GM19455 (cell line): ENCODE measurements around the gene C1QTNF4.
A peak's percentile ranks its signal among the peaks of the same experiment; 100 is the strongest.
"Not testable (repeated sequence)": the region's sequence is repeated elsewhere in the genome, so short reads cannot be mapped to it uniquely, and the experiment has no call there.

Experiments
- ATAC-seq: cut with Tn5 transposase; IDR thresholded peaks from one replicate; pipeline ENCODE4 v1.9.1; 2021; ENCODE audit not compliant: unreplicated experiment

Gene C1QTNF4

DNA sequence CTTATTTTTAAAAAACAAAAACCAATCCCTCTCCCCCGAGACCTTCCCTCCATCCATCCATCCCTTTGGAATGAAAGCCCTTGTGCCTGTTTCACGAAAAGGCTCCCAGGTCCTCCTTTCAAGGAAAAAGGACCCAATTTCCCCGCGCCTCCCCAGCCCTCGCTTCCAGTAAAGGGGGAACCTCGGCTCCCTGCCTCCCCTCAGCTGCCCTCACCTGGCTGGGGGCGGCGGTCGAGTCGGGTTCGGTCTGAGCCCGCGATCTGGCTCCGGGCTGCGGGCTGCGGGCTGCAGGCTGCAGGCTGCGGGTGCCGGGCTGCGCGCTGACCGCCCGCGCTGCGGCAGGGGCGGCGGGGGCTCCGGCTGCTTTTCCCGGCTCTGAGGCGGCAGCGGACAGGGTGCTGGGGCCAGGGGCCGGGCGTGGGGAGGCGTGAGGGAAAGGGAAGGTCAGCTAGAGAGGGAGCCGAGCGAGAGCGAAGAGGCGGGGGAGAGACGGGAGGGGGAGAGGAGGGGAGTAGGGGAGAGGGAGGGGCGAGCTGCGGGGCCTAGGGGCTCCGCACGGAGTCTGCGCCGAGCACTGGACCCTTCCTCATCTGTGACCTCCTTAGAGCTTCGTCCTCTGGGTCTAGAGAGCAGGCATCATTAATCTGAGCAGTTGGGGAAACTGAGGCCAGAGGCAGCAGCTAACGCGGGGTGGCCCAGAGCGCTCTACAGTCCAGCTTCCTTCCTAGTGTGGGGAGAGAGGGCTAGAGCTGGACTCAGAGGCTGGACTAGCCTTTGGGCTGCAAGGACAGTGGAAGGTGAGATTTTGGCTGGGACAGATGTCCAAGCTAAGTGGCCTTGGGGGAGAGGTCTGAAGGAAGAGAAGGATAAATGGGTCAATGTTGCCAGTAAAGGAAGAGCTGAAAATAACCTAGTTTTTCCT, at the start of gene C1QTNF4:
Gene C1QTNF4, minus strand, starts transcription at position 478 of the 922 bp plus-strand sequence. CDS start 3,601 bp downstream, outside the sequence.
- ATAC-seq, result no peak

DNA sequence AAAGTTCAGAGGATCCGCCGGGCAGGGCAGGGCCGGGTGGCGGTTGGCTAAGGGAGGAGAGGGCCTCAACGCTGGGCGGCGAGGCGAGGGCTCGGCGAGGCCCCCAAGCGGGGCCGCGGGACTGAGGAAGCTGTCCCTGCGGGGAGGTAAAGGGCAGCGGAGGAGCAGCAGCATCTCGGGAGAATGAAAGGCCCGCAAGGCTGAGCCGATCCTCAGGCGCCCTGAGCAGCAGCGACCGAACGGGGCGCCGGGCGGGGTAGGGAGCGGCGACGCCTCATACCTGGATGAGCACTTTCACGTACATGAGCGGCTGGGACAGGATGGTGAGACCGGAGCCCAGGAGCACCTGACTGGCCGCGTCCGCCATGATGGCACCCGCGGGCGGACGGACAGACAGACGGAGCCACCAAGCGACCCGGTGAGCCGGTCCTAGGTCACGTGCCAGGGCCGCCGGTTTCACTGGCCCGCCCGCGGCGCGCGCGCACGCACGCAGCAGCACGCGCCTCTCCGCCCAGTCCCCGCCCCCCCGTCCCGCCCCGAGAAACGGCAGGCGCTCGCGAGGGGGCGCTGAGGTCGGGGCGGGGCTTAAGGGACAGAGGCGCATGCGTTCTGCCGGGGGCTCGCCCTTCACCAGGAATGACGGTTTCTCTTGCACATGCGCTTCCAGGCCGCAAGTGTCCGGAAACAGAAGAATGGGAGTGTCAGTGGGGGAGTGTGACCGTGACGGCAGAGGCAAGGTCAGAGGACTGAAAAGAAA, 48.1 kb upstream of the C1QTNF4 start, which contains the start of gene MTCH2:
Gene MTCH2, minus strand, starts transcription at position 461 of the 757 bp plus-strand sequence. Its CDS starts 94 bp downstream, at position 367.
- peak; percentile 92 for ATAC-seq

DNA sequence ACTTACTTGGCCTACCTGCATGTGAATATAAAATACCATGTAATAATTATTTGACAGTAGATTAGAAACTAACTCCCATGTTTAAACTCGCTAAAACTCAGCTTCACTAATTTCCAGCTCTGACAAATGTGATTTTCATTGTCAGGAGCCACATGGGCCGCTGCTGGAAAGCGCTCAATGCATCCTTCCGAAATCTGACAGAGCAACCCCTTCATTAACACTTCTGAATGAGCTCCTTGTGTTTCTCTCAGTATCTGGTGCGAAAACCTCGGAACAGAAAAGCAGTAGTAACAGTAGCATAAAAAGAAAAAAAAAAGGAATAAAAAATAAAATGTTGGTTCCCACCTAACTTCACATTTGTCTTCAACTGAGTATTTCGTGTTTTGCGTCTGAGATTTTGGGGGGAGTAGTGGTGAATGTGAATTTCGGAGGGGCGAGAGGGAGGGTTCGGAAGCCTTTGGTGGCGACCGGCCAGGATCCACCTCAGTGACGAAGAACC, 47.4 kb upstream of the C1QTNF4 start:
- ATAC-seq, result no peak

DNA sequence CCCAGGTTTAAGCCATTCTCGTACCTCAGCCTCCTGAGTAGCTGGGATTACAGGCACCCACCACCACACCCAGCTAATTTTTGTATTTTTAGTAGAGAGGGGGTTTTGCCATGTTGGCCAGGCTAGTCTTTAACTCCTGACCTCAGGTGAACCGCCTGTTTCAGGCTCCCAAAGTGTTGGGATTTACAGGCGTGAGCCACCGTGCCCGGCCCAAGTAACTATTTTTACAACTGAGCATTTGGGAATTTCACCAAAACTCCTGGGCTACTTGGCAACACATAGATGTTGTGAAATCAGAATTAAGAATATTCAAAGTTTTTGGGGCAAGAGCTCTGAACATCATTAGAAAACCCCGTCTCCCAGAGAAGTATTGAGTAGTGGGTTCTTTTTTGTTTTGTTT, 46.3 kb upstream of the C1QTNF4 start:
- not testable (repeated sequence) for ATAC-seq

DNA sequence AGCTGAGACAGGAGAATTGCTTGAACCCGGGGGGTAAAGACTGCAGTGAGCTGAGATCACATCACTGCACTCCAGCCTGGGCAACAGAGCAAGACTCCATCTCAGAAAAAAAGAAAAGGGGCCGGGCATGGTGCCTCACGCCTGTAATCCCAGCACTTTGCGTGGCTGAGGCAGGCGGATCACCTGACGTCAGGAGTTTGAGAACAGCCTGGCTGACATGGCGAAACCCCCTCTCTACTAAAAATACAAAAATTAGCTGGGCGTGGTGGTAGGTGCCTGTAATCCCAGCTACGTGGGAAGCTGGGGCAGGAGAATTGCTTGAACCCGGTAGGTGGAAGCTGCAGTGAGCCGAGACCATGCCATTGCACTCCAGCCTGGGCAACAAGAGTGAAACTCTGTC, 42.1 kb upstream of the C1QTNF4 start:
- ATAC-seq, result not testable (repeated sequence)

DNA sequence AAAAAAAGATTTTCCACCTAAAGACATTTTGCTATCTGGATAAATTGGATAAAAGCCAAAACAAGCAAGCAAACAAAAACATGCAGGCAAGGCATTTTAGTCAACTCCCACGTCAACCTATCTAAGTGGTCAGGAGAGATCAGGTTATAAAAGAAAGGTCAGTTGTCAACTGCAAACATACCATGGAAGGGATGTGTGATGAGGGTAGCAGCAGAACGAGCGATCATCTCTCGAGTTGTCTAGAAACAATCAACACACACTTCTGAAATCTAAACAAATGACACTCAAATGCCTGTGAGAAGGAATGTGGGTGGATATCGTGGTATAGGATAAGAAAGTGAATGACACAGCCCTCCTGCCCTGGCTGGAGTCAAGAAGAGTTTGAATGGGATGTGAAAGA, 37.3 kb upstream of the C1QTNF4 start:
- no peak for ATAC-seq

DNA sequence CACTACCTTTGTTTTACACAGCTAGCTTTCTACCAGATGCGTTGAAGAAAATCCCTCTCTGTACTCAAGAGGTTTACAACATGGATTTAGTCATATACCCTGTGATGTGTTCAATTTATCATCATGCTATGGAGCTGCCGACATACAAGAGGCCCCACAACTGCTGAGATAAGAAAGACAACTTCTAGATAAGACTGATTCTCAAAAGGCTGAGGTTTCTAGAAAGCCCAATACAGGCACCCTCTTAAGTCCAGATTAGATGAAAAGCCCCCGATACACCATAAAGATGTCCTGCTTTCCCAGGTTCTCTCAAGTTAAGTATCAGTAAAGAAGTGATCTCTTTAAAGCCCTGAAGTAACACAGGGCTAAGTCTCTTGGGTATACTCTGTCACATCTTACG, 33.8 kb upstream of the C1QTNF4 start:
- no peak for ATAC-seq

DNA sequence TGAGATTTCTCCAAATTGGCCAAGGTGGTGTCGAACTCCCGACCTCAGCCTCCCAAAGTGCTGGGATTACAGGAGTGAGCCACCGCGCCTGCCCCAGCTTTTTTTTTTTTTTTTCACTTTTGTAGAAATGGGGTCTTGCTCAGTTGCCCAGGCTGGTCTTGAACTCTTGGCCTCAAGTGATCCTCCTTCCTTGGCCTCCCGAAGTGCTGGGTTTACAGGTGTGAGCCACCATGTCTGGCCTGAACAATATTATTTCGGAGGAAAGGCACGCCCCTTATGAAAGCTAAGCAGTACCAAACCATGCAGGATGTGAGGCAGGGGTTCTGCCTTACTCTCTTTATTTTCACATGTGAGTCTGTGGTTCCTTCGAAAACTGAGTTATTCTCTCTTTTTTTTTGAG, 32.0 kb upstream of the C1QTNF4 start:
- no peak for ATAC-seq

DNA sequence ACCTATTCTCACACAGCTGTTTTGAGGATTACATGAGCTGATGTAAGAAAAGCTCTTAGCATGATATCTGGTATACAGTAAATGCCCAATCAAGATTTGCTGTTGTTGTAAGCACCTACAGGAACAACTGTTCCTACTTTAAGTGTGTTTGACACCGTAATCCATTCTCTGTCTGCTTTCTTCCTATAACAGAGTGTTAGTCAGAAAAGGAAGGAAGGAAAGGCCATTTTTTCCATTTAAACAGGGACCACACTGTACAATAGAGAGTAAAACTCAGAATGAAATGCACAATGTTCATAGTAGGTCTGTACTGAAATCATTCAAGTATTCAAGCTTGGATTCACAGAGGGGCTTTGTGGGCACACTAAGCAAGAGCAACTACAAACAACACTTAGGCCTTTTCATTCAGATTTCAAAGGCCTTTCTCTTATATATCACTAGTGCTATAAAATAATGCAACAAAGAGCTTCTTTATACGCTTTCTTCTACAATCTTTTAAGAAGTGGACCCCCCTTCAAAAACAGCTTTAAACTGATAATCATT, 26.7 kb upstream of the C1QTNF4 start:
- no peak for ATAC-seq

DNA sequence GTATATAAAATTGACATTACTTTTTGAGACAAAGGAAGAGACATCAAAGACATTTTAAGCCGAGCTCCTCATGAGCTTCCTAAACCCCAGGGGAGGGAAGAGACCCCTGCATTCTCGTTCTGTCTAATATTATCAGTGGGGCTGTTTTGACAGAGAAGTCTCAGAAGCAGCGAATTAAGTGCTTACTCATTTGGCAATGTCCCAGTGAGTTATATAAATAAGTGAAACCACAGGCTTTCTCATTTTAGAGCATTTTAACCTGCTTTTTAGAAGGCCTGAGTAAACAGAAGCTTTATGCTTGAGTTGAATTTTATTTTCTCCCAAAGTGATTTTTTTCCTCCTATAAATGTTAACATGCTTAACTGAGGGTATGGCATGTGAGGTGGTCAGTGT, 23.2 kb upstream of the C1QTNF4 start:
- no peak for ATAC-seq

DNA sequence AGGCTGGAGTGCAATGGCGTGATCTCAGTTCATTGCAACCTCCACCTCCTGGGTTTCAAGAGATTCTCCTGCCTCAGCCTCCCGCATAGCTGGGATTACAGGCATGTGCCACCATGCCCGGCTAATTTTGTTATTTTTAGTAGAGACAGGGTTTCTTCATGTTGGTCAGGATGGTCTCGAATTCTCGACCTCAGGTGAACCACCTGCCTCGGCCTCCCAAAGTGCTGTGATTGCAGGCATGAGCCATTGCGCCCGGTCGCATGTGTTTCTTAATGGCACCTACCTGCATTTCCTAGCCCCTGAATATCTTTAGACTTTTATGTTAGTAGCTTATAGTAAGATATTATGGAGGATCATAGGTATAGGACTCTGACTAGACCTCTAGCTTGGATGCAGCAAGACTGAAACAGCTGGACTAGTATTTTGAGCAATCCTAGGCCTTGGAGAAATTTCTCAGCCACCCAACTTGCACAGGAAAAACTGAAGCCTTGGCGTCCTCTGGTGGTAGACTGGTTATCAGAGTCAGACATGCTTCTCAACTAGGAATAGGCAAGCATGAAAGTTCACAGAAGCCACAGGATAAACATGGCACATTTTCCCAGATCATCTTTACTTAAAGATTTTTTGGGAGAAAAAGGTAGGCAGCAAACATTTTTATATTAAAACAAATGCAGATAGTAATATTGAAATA, 22.7 kb upstream of the C1QTNF4 start:
- ATAC-seq, result no peak

DNA sequence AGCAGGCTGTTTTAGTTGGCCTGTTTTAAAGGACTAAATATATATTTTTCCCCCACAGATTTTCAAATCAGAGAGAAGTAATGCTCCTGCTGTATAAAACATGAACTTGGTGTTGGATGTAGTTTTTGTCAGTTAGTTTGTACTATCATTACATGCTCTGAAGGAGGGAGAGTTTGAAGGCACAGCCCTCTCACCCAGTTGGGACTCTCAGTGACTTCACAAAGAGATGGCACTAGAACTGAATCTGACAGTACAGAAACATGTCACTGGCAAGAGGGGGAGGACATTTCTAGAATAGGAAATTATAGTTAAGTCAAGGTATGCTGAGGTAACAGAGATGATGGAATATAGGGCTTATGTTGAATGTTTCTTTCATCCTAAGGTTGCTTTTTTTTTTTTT, 21.0 kb upstream of the C1QTNF4 start:
- no peak for ATAC-seq

DNA sequence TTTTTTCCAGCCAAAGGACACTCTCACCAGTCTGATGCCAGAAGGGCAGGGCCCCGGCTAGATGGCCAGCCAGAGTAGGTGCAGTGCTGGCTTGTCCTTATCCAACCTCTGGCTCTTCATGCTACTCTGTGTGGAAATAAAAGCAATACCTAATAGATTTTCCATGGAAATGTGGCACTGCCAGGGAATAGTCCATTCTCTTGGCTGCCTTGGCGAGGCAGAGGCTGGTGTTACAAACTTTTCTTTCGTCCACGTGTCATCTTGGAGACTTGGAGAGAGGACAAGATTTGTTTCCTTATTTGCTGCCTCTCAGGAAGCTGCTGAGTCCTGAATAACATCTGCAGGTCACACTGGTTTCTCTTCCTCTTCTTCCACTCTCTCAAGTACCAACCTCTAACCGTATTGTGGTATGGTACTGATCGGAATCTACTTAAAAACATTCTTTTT, 17.2 kb upstream of the C1QTNF4 start:
- ATAC-seq, result peak; percentile 62

DNA sequence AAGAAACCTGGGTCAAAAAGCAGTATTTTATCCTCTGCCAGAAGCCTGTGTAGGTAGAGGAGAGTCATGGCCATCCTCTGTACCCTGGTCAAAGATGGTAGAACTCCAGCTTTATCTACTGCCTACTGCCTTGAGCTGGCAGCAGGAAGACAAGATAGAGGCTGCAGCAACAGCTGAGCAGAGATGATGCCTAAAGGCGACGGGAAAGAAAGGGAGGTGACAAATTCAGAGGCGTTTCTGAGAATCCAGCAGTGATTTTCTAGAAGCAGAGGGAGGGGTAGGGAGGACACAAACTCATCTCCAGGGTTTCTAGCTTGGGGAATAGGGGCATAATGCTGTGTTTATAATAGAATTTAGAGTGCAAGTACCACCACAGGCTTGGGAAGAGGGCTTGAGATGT, 15.5 kb upstream of the C1QTNF4 start:
- ATAC-seq, result no peak

DNA sequence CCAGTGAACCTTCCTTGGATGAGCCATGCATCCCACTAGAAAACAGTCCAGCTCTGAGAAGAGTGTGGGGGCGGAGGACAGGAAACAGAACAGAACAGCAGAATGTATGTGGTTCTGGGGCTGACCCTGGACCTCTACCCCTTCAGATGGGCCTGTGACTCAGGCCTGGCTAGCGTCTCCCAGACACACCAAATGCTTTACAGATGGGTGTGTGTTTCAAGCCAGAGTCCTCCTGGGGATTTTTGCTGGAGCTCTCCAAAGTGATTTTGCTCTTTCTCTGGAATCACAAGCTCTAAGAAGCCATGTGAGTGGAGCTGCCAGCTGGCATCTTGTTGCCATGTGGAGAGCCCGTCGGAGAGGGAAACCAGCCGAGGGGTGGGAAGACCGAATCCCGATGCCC, 13.2 kb upstream of the C1QTNF4 start:
- no peak for ATAC-seq

DNA sequence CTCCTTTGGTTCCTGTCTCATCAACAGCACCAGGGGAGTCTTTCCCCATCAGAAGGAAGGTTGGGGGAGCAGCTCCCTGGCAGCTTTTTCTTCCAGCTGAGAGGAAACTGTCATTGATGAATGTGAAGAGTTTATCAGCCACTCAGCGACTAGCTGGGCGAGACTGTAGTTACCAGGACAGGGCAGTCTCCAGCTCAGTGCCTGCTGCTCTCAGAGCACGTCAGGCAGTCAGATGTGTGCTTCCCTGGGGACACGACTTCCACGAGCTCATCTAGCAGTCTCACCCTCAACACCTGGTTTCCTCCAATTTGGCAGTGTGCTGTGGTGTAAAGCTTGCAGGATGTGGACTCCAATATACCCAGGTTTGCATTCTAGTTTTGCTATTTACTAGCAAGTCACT, 12.5 kb upstream of the C1QTNF4 start:
- ATAC-seq, result no peak

DNA sequence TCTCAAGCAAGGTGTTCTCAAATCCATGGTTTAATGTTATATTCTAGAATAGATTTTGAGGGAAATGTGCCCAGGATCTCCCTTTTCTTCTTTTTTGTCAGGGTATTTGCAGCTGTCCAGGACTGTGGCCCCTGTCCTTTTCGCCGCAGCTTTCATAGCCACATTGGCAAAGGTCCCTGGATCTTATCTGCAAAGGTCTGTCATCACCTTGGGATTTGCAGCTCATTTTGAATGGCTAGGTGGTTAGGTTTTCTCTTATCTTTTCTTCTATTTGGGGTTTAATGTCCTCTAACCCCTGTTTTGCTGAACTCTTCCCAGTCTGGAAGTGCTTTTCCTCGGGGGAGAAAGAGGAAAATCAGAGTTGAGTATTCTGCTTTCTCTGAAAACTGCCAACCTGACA, 11.7 kb upstream of the C1QTNF4 start:
- no peak for ATAC-seq

DNA sequence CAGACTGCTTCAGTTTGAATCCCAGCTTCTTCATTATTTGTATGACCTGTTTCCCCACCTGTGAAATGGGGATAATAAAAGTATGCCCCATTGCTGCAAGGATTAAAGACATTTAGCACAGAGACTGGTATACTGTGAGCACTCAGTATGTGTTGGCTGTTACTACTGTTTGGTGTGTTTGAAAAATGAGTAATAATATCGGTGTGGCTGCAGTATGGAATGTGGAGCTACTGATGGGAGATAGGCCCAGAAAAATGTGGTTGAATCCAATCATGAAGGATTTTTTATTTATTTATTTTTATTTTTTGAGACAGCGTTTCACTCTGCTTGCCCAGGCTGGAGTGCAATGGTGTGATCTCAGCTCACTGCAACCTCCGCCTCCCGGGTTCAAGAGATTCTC, 9.1 kb upstream of the C1QTNF4 start:
- ATAC-seq, result no peak

DNA sequence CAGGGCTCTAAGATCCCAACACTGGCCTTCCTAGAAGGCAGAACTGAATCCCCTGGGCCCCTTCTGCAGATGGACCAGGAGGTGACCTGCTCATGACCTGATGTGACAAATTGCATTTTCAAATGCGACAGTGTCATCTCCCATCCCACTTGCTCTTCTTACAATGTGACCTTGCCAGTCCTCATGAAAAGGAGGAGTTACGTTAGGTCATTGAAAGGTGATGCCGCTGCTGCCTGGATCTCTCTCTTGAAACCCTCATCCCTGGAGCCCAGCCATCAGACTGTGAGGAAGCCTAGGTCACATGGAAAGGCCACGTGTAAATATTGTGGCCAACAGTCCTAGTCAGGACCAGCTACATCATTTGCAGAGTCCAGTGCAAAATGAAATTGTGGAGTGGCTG, 5.7 kb upstream of the C1QTNF4 start:
- ATAC-seq, result no peak

DNA sequence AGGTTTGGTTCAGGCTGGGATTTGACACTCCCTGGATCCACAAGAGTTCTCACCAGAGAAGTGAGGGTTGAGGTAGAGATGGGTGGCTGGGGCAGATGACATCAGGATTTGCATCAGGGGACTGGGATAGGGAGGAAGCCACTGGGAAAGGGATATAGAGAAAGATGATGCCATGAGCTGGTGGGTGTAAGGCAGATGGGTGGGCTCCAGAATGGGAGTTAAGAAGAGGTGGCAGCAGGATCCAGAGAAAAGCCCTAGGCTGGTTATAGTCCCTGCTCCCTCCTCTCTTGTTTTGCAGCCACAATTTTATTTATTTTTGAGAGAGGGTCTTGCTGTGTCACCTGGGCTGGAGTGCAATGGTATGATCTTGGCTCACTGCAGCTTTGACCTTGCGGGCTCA, 1.8 kb upstream of the C1QTNF4 start:
- ATAC-seq, result no peak

DNA sequence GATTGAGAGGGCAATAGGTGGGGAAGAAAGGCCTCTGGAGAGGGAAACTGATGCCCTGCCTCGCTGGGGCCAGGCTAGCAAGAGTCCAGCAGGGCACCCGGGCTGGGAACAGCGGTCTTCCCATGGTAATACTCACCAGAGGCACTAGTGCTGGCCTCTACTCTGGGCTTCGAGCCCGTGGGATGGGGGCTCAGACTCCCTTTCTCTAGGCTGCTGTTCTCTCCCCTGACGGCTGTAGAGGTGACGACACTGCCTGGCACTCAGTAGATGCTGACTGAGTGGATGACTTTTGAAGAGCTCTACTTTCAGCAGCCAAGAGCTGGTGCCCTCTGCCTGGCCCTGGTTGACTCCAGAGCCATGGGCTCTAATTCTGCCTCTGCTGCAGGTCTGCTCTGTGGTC, 818 bp upstream of the C1QTNF4 start:
- no peak for ATAC-seq
